HepG2 (cell line): ENCODE results near the gene MOK. TPM values are rescaled to one million over a fixed set of nuclear protein-coding genes. Genes with fewer than 3 reads are reported as not detected.

Source experiments
- AKAP8 ChIP-seq: sonication (generic); formaldehyde crosslinking; IDR thresholded peaks from 2 replicates; pipeline ENCODE4 v1.5.1; 2020; ENCODE audit warnings: mild to moderate bottlenecking, missing genetic modification reagents
- ARHGAP35 ChIP-seq: sonication (generic); formaldehyde crosslinking; IDR thresholded peaks from 2 replicates; pipeline ENCODE4 v1.9.0; 2022; ENCODE audit warnings: mild to moderate bottlenecking, inconsistent platforms, moderate library complexity, missing genetic modification reagents, borderline replicate concordance
- ARNT2 ChIP-seq: sonication (generic); formaldehyde crosslinking; IDR thresholded peaks from 2 replicates; pipeline ENCODE4 v1.8.0; 2022; ENCODE audit warnings: mild to moderate bottlenecking, low read depth, missing genetic modification reagents, moderate library complexity
- ARNTL ChIP-seq: sonication (generic); formaldehyde crosslinking; IDR thresholded peaks from 2 replicates; pipeline ENCODE4 v1.4.0; 2020; ENCODE audit warnings: mild to moderate bottlenecking, missing genetic modification reagents
- DRAP1 ChIP-seq: IDR thresholded peaks from 2 replicates; pipeline ENCODE4 v1.6.1; 2016; ENCODE audit warnings: missing genetic modification reagents, missing compliant biosample characterization
- GMEB1 ChIP-seq: sonication (generic); formaldehyde crosslinking; IDR thresholded peaks from 2 replicates; pipeline ENCODE4 v1.5.1; 2020; ENCODE audit warnings: missing genetic modification reagents, mild to moderate bottlenecking, borderline replicate concordance
- JDP2 ChIP-seq: sonication (generic); formaldehyde crosslinking; IDR thresholded peaks from 2 replicates; pipeline ENCODE4 v1.8.1; 2022; ENCODE audit warnings: missing genetic modification reagents, borderline replicate concordance
- KMT2A ChIP-seq: sonication (generic); formaldehyde crosslinking; IDR thresholded peaks from 2 replicates; pipeline ENCODE4 v1.4.0; 2020; ENCODE audit warnings: missing genetic modification reagents
- MTF1 ChIP-seq: sonication (generic); formaldehyde crosslinking; IDR thresholded peaks from 2 replicates; pipeline ENCODE4 v1.5.0; 2020; ENCODE audit warnings: missing genetic modification reagents
- MXD1 ChIP-seq: sonication (generic); formaldehyde crosslinking; IDR thresholded peaks from 2 replicates; pipeline ENCODE4 v1.4.0; 2020; ENCODE audit warnings: mild to moderate bottlenecking, missing genetic modification reagents
- TAF1 ChIP-seq: sonication (generic); formaldehyde crosslinking; IDR thresholded peaks from 2 replicates; pipeline ENCODE4 v1.4.0; 2020; ENCODE audit warnings: missing genetic modification reagents
- YY1 ChIP-seq: IDR thresholded peaks from 2 replicates; pipeline ENCODE4 v1.6.1; 2011; ENCODE audit warnings: low read length, low read depth, moderate library complexity, mild to moderate bottlenecking; ENCODE audit not compliant: insufficient read depth, insufficient replicate concordance
- ZHX1 ChIP-seq: sonication (generic); formaldehyde crosslinking; IDR thresholded peaks from 2 replicates; pipeline ENCODE4 v1.8.1; 2022; ENCODE audit warnings: low read depth, mild to moderate bottlenecking, missing genetic modification reagents
- ZNF264 ChIP-seq: sonication (generic); formaldehyde crosslinking; IDR thresholded peaks from 2 replicates; pipeline ENCODE4 v1.4.0; 2020; ENCODE audit warnings: missing genetic modification reagents
- ZNF33A ChIP-seq: sonication (generic); formaldehyde crosslinking; IDR thresholded peaks from 2 replicates; pipeline ENCODE4 v1.5.1; 2020; ENCODE audit warnings: missing genetic modification reagents, mild to moderate bottlenecking, moderate library complexity, borderline replicate concordance
- ZNF547 ChIP-seq: sonication (generic); formaldehyde crosslinking; IDR thresholded peaks from 2 replicates; pipeline ENCODE4 v1.5.1; 2020; ENCODE audit warnings: mild to moderate bottlenecking, missing genetic modification reagents
- ZNF556 ChIP-seq: sonication (generic); formaldehyde crosslinking; IDR thresholded peaks from 2 replicates; pipeline ENCODE4 v1.4.0; 2020; ENCODE audit warnings: mild to moderate bottlenecking, missing genetic modification reagents, borderline replicate concordance
- ZNF776 ChIP-seq: sonication (generic); formaldehyde crosslinking; IDR thresholded peaks from 2 replicates; pipeline ENCODE4 v1.4.0; 2020; ENCODE audit warnings: mild to moderate bottlenecking, missing genetic modification reagents
- polyA plus RNA-seq, 8 experiments: library from polyadenylated mRNA; depleted of rRNA in 3 of 8; stranded (reverse) in 7 of 8; unstranded in 1 of 8; fragments of >200 nt; fragmentation: Illumina TruSeq in 4 of 8; extraction: Trizol in 4 of 8; gene quantifications; 2 replicates each; pipeline versions ENCODE4 v1.2.1 to v1.2.3, GENCODE V29; 2011 to 2016; ENCODE audit warnings: low read depth in 4 of 8, missing spikeins in 1 of 8, mixed read lengths in 1 of 8; ENCODE audit not compliant: insufficient read depth in 1 of 8
- total RNA-seq, 5 experiments: library from RNA; depleted of rRNA; stranded (reverse); fragments of >200 nt; fragmentation: Illumina TruSeq; extraction: Trizol; gene quantifications; 2 replicates each; pipeline ENCODE4 v1.2.3, GENCODE V29; 2016; ENCODE audit warnings: low read depth in 1 of 5
- TF ChIP-seq, protein P1 (sequence below): sonication (generic); formaldehyde crosslinking; IDR thresholded peaks from 2 replicates; pipeline ENCODE4 v1.4.0; 2020; ENCODE audit warnings: missing genetic modification reagents, mild to moderate bottlenecking, borderline replicate concordance
- TF ChIP-seq, protein P2 (sequence below): sonication (generic); formaldehyde crosslinking; IDR thresholded peaks from 2 replicates; pipeline ENCODE4 v1.8.0; 2022; ENCODE audit warnings: mild to moderate bottlenecking, missing genetic modification reagents, moderate library complexity

Gene MOK
- total and polyA plus RNA-seq, 2 of the 13 experiments (the other 11 are each of a cell fraction or from before 2014, with no cell fraction given), result 15.3 to 16.9 TPM

DNA sequence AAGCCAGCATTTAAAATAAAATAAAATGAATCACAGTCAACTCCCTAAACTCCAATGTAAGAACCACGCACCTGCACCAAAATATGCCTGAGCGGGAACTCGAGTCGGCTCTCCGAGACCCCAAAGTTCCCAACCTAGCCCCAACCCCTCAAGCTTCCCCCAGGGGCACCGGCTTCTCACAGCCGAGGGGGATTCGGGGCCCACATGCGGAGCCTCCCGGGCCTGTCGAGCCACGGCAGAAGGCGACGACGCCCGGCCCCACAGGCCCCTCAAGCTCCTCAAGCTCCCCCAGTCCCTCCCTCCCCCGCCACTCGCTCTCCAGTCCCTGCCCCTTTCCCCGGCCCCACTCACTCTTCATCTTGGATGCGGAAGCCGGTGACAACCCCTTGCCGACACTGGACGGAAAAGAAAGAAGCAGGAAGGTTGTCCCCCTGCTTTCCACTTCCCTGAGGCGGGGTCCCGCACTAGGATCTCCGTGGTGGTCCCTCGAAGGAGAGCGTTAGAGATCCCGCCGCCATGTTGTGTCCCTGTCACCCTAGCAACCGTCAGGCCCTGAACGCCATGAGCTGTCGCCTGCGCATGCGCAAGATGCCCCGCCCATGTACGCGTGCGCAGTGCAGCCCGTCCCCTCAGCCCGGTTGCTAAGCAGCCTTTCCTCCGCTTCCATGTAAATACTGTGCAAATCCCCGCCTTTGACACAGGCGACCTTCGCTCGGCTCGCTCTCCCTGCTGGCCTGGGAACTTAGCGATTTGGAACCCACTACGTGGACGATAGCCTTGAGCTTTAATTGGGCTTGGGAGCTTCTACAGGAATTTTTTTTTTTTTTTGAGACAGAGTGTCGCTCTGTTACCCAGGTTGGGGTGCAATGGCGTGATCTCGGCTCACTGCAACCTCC lies at the start of gene MOK (continued):
- TF ChIP-seq GMEB1 (CRISPR knock-in tag) (peak; percentile 43; the same call in 1 of the 2 replicates), JDP2 (CRISPR knock-in tag) (no peak), ZNF556 (CRISPR knock-in tag) (peak; percentile 65; the same call in 1 of the 2 replicates), DRAP1 (CRISPR knock-in tag) (peak; percentile 58), MXD1 (peak; percentile 66; the same call in 1 of the 2 replicates), ARNTL (CRISPR knock-in tag) (peak; percentile 26; the same call in 1 of the 2 replicates), MTF1 (CRISPR knock-in tag) (no peak), ZNF547 (no peak), TAF1 (CRISPR knock-in tag) (peak; percentile 53; the same call in 1 of the 2 replicates), YY1 (peak; percentile 94), ARNT2 (CRISPR knock-in tag) (0 out of 2 replicates have a peak, but pooled peaks have one; percentile 22), ZNF33A (no peak), AKAP8 (CRISPR knock-in tag) (no peak), ARHGAP35 (CRISPR knock-in tag) (peak; percentile 59; the same call in 1 of the 2 replicates), KMT2A (CRISPR knock-in tag) (0 out of 2 replicates have a peak, but pooled peaks have one; percentile 22), ZNF776 (CRISPR knock-in tag) (0 out of 2 replicates have a peak, but pooled peaks have one; percentile 43), ZNF264 (CRISPR knock-in tag) (0 out of 2 replicates have a peak, but pooled peaks have one; percentile 28), ZHX1 (CRISPR knock-in tag) (peak; percentile 22; the same call in 1 of the 2 replicates)
- TF ChIP-seq, protein P1, sequence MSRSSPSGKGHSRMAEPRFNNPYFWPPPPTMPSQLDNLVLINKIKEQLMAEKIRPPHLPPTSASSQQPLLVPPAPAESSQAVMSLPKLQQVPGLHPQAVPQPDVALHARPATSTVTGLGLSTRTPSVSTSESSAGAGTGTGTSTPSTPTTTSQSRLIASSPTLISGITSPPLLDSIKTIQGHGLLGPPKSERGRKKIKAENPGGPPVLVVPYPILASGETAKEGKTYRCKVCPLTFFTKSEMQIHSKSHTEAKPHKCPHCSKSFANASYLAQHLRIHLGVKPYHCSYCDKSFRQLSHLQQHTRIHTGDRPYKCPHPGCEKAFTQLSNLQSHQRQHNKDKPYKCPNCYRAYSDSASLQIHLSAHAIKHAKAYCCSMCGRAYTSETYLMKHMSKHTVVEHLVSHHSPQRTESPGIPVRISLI (CRISPR knock-in tag), result peak; percentile 86
- TF ChIP-seq, protein P2, sequence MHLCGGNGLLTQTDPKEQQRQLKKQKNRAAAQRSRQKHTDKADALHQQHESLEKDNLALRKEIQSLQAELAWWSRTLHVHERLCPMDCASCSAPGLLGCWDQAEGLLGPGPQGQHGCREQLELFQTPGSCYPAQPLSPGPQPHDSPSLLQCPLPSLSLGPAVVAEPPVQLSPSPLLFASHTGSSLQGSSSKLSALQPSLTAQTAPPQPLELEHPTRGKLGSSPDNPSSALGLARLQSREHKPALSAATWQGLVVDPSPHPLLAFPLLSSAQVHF (CRISPR knock-in tag), result no peak
